H9 (cell line): ENCODE results near the gene RTP3. TPM values are rescaled to one million over a fixed set of nuclear protein-coding genes. Genes with fewer than 3 reads are reported as not detected.

Source experiments
- DNase-seq: peaks from one replicate; pipeline ENCODE4 v3.0.0-alpha.2; 2017
- H2AFZ ChIP-seq: one replicate; pipeline ENCODE4 v1.6.1; 2013; ENCODE audit warnings: mild to moderate bottlenecking, low read length, control low read depth, moderate library complexity
- H2AK5ac ChIP-seq: 2 replicates; pipeline ENCODE4 v1.6.1; 2013; ENCODE audit warnings: low read length, control low read depth, mixed read lengths; ENCODE audit not compliant: insufficient read length
- H2BK120ac ChIP-seq: one replicate; pipeline ENCODE4 v1.6.1; 2013; ENCODE audit warnings: low read depth, mild to moderate bottlenecking, low read length, control low read depth, inconsistent platforms; ENCODE audit not compliant: poor library complexity, severe bottlenecking
- H2BK12ac ChIP-seq: 2 replicates; pipeline ENCODE4 v1.6.1; 2013; ENCODE audit warnings: low read length, control low read depth, mixed read lengths, low read depth; ENCODE audit not compliant: insufficient read length
- H2BK15ac ChIP-seq: 2 replicates; pipeline ENCODE4 v1.6.1; 2013; ENCODE audit warnings: low read depth, low read length, control low read depth
- H2BK20ac ChIP-seq: one replicate; pipeline ENCODE4 v1.6.1; 2013; ENCODE audit warnings: low read depth, mild to moderate bottlenecking, low read length, control low read depth, inconsistent platforms; ENCODE audit not compliant: poor library complexity, severe bottlenecking
- H2BK5ac ChIP-seq: 2 replicates; pipeline ENCODE4 v1.6.1; 2013; ENCODE audit warnings: low read length, control low read depth, mixed read lengths; ENCODE audit not compliant: insufficient read length
- H3K14ac ChIP-seq: 2 replicates; pipeline ENCODE4 v1.6.1; 2013; ENCODE audit warnings: low read length, control low read depth; ENCODE audit not compliant: insufficient read depth
- H3K18ac ChIP-seq: 2 replicates; pipeline ENCODE4 v1.6.1; 2013; ENCODE audit warnings: low read depth, mild to moderate bottlenecking, mixed read lengths, low read length, control low read depth; ENCODE audit not compliant: insufficient read length
- H3K23ac ChIP-seq: 2 replicates; pipeline ENCODE4 v1.6.1; 2013; ENCODE audit warnings: low read length, control low read depth, mixed read lengths, low read depth; ENCODE audit not compliant: insufficient read length
- H3K23me2 ChIP-seq: 2 replicates; pipeline ENCODE4 v1.6.1; 2013; ENCODE audit warnings: low read depth, mild to moderate bottlenecking, mixed read lengths, low read length, control low read depth; ENCODE audit not compliant: insufficient read length, poor library complexity, severe bottlenecking
- H3K27ac ChIP-seq: 2 replicates; pipeline ENCODE4 v1.5.1; 2013; ENCODE audit warnings: low read length, control low read depth, mixed read lengths, low read depth; ENCODE audit not compliant: insufficient read length
- H3K27me3 ChIP-seq: 2 replicates; pipeline ENCODE4 v1.6.1; 2013; ENCODE audit warnings: low read length, control low read depth, inconsistent platforms; ENCODE audit not compliant: insufficient read depth
- H3K4ac ChIP-seq: 2 replicates; pipeline ENCODE4 v1.6.1; 2013; ENCODE audit warnings: low read depth, mild to moderate bottlenecking, control low read depth, inconsistent platforms, low read length, moderate library complexity
- H3K4me1 ChIP-seq: 2 replicates; pipeline ENCODE4 v1.6.1; 2013; ENCODE audit warnings: low read length, control low read depth, inconsistent platforms; ENCODE audit not compliant: insufficient read depth
- H3K4me2 ChIP-seq: 2 replicates; pipeline ENCODE4 v1.6.1; 2013; ENCODE audit warnings: low read length, control low read depth, mixed read lengths; ENCODE audit not compliant: insufficient read length, insufficient read depth
- H3K56ac ChIP-seq: 2 replicates; pipeline ENCODE4 v1.6.1; 2013; ENCODE audit warnings: low read depth, mild to moderate bottlenecking, mixed read lengths, low read length, control low read depth; ENCODE audit not compliant: insufficient read length
- H3K79me1 ChIP-seq: 2 replicates; pipeline ENCODE4 v1.6.1; 2013; ENCODE audit warnings: low read depth, mild to moderate bottlenecking, moderate library complexity, low read length, control low read depth, inconsistent platforms; ENCODE audit not compliant: insufficient read depth, poor library complexity, severe bottlenecking
- H3K79me2 ChIP-seq: 2 replicates; pipeline ENCODE4 v1.6.1; 2013; ENCODE audit warnings: low read length, control low read depth, inconsistent platforms; ENCODE audit not compliant: insufficient read depth
- H3K9ac ChIP-seq: 2 replicates; pipeline ENCODE4 v1.6.1; 2013; ENCODE audit warnings: low read length, control low read depth, mixed read lengths; ENCODE audit not compliant: insufficient read length; ENCODE audit errors: extremely low read depth
- H3K9me3 ChIP-seq: one replicate; pipeline ENCODE4 v1.6.1; 2013; ENCODE audit warnings: low read depth, low read length, inconsistent platforms; ENCODE audit not compliant: control insufficient read depth
- H3T11ph ChIP-seq: one replicate; pipeline ENCODE4 v1.6.1; 2013; ENCODE audit warnings: mild to moderate bottlenecking, low read length, control low read depth, inconsistent platforms
- H4K20me1 ChIP-seq: one replicate; pipeline ENCODE4 v1.6.1; 2013; ENCODE audit not compliant: control insufficient read depth, insufficient read length, insufficient read depth
- H4K5ac ChIP-seq: 2 replicates; pipeline ENCODE4 v1.6.1; 2013; ENCODE audit warnings: low read depth, mild to moderate bottlenecking, mixed read lengths, low read length, control low read depth; ENCODE audit not compliant: insufficient read length
- H4K8ac ChIP-seq: replicated peaks from 2 replicates; pipeline ENCODE4 v1.6.1; 2013; ENCODE audit warnings: low read length, control low read depth, mixed read lengths, low read depth; ENCODE audit not compliant: insufficient read length
- H4K91ac ChIP-seq: 2 replicates; pipeline ENCODE4 v1.6.1; 2013; ENCODE audit warnings: low read depth, mild to moderate bottlenecking, moderate library complexity, mixed read lengths, low read length, control low read depth; ENCODE audit not compliant: insufficient read length
- H3K27ac Mint-ChIP-seq, 3 experiments: 2 replicates in 2 of 3; 3 replicates in 1 of 3; pipeline ENCODE4 v1.8.0; 2020 to 2021; ENCODE audit warnings: mixed read lengths in 3 of 3, mild to moderate bottlenecking in 1 of 3, moderate library complexity in 1 of 3
- H3K27me3 Mint-ChIP-seq: 2 replicates; pipeline ENCODE4 v1.8.0; 2021; ENCODE audit warnings: low read depth, mild to moderate bottlenecking, moderate library complexity, mixed read lengths
- H3K36me3 Mint-ChIP-seq, 3 experiments: 2 replicates in 2 of 3; 3 replicates in 1 of 3; pipeline ENCODE4 v1.8.0; 2020 to 2021; ENCODE audit warnings: low read depth in 3 of 3, mixed read lengths in 3 of 3; ENCODE audit not compliant: insufficient read depth in 1 of 3
- H3K4me1 Mint-ChIP-seq, 2 experiments: 2 replicates each; pipeline ENCODE4 v1.8.0; 2020; ENCODE audit warnings: mixed read lengths in 2 of 2
- H3K4me3 Mint-ChIP-seq, 2 experiments: 2 replicates in 1 of 2; 3 replicates in 1 of 2; pipeline ENCODE4 v1.8.0; 2020 to 2021; ENCODE audit warnings: mild to moderate bottlenecking in 2 of 2, mixed read lengths in 2 of 2, moderate library complexity in 1 of 2
- H3K9me3 Mint-ChIP-seq, 2 experiments: 2 replicates in 1 of 2; 3 replicates in 1 of 2; pipeline ENCODE4 v1.8.0; 2020; ENCODE audit warnings: mild to moderate bottlenecking in 2 of 2, mixed read lengths in 2 of 2, moderate library complexity in 1 of 2
- WGBS: extraction: QIAGEN DNeasy Blood & Tissue Kit; methylation state at CpG from one replicate; pipeline ENCODE4 v1.1.7; 2013; ENCODE audit warnings: missing lambda C conversion rate, low lambda C conversion rate, mixed read lengths; ENCODE audit not compliant: insufficient read length; ENCODE audit errors: extremely low coverage; 5-methylcytosine and 5-hydroxymethylcytosine counted together
- total RNA-seq: library from RNA; stranded (reverse); gene quantifications from 2 replicates; pipeline ENCODE4 v1.2.1, GENCODE V29; 2021
- TF ChIP-seq, protein P1 (sequence below): fragments of 200-600 bp; sonication (generic); conservative IDR thresholded peaks from 3 replicates; pipeline ENCODE4 v1.8.0; 2021; ENCODE audit warnings: antibody characterized with exemption, mild to moderate bottlenecking

RTP3 gene
- total RNA-seq, 1 experiment from 2014 or later, result not detected

DNA sequence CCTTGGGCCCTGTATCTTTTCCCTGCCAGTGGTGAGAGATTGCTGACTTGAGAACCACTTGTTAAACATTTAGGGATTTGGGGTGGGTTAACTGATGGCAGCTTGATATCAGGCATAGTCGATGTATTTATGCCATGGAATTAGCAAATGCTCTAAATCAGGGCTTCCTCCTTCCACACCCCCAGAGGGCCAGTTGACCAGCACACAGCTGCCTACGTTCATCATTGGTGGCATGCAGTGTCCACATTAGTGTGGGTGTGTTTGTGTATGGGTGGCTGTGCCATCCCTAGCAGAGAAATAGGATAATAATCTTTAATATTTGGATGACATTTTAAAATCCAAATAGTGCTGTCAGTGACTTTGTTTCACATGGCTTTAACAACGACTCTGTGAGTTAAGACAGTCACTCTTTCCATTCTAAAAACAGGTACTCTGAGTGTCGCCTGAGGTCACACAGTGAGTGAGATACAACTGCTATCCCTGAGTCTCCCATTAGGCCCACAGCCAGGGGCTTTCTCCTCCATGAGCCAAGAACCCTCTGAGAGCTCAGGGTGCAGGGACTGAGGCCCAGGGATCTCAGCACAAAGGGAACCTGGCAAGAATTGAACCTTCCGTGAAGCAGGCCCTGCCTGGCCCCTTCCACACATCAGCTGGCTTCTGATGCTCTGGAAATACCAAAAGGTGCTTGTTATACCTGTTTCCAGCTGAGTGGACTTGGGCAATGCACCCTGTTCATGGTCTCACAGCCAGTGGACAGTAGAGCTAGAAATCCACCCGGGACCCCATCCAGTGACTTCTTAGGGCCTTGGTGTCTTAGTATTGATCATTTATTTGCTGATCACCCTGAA is 28.8 kb upstream of the RTP3 start:
- no peaks in the 10 kb centered on the region for H3K79me2 ChIP-seq
- no peak overlapping the region for H4K5ac ChIP-seq
- no peak overlapping the region for H3K18ac ChIP-seq
- peaks cover 18% of the 10 kb centered on the region for H3K27me3 Mint-ChIP-seq
- H3K27ac ChIP-seq, result no peak overlapping the region
- no peaks in the 10 kb centered on the region; the same call in 1 of the 2 replicates for H3K27me3 ChIP-seq
- peaks cover 0 to 4% of the 10 kb centered on the region in 2 experiments; a peak in 1 of 4 replicates for H3K4me1 Mint-ChIP-seq
- no peak overlapping the region for H2AFZ ChIP-seq
- TF ChIP-seq, protein P1, sequence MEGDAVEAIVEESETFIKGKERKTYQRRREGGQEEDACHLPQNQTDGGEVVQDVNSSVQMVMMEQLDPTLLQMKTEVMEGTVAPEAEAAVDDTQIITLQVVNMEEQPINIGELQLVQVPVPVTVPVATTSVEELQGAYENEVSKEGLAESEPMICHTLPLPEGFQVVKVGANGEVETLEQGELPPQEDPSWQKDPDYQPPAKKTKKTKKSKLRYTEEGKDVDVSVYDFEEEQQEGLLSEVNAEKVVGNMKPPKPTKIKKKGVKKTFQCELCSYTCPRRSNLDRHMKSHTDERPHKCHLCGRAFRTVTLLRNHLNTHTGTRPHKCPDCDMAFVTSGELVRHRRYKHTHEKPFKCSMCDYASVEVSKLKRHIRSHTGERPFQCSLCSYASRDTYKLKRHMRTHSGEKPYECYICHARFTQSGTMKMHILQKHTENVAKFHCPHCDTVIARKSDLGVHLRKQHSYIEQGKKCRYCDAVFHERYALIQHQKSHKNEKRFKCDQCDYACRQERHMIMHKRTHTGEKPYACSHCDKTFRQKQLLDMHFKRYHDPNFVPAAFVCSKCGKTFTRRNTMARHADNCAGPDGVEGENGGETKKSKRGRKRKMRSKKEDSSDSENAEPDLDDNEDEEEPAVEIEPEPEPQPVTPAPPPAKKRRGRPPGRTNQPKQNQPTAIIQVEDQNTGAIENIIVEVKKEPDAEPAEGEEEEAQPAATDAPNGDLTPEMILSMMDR, result no peak
- H2BK120ac ChIP-seq, result no peak overlapping the region
- peak; percentile 7 for DNase-seq
- H3K4ac ChIP-seq, result no peak overlapping the region
- H3K36me3 Mint-ChIP-seq, result no peaks in the 10 kb centered on the region
- no peak overlapping the region for H3K4me3 Mint-ChIP-seq
- no peak overlapping the region for H3K56ac ChIP-seq
- no peak overlapping the region for H4K91ac ChIP-seq
- no peak overlapping the region for H3K4me2 ChIP-seq
- no CpG with 5 or more reads among the region's 6 CpGs for WGBS
- H3K9me3 Mint-ChIP-seq, result no peaks in the 10 kb centered on the region
- H2BK15ac ChIP-seq, result no peak overlapping the region
- H3T11ph ChIP-seq, result no peak overlapping the region
- H2AK5ac ChIP-seq, result no peak overlapping the region
- H4K8ac ChIP-seq, result no peak overlapping the region
- H2BK5ac ChIP-seq, result no peak overlapping the region
- no peak overlapping the region for H3K27ac Mint-ChIP-seq
- no peak overlapping the region for H3K9ac ChIP-seq
- no peak overlapping the region for H2BK12ac ChIP-seq
- H3K9me3 ChIP-seq, result no peaks in the 10 kb centered on the region
- H3K23me2 ChIP-seq, result no peaks in the 10 kb centered on the region
- H3K79me1 ChIP-seq, result no peaks in the 10 kb centered on the region
- H2BK20ac ChIP-seq, result no peak overlapping the region
- no peak overlapping the region for H3K14ac ChIP-seq
- no peaks in the 10 kb centered on the region for H3K4me1 ChIP-seq
- no peak overlapping the region for H3K23ac ChIP-seq
- no peaks in the 10 kb centered on the region for H4K20me1 ChIP-seq
